GM12874 (cell line): ENCODE data around the gene QPRT.

ENCODE experiments used
- CTCF ChIP-seq: IDR thresholded peaks from 2 replicates; pipeline ENCODE4 v1.5.1; 2011; ENCODE audit warnings: low read depth, mild to moderate bottlenecking, control low read depth, low read length, moderate library complexity; ENCODE audit not compliant: insufficient read depth

The QPRT gene

GRCh38 chr16:29743827-29744531 lies 65.0 kb downstream of the QPRT start:
- TF ChIP-seq CTCF: no peak

GRCh38 chr16:29744541-29745101 lies 65.6 kb downstream of the QPRT start:
- TF ChIP-seq CTCF: no peak

- no peak for TF ChIP-seq CTCF
These were observed 66.3 kb downstream of the QPRT start for GRCh38 chr16:29745121-29745852.

- TF ChIP-seq CTCF: no peak
These were observed 66.9 kb downstream of the QPRT start, which contains the start of gene C16orf54 for GRCh38 chr16:29745853-29746345. Gene C16orf54, minus strand, starts transcription at chr16:29745990. Its CDS starts 1,039 bp downstream, at chr16:29744951.
